ENCODE data around the gene OTOS. TPM values are rescaled to one million over a fixed set of nuclear protein-coding genes. Genes with fewer than 3 reads are reported as not detected.

The OTOS gene
- total RNA-seq, 1 experiment from 2014 or later = not detected

DNA sequence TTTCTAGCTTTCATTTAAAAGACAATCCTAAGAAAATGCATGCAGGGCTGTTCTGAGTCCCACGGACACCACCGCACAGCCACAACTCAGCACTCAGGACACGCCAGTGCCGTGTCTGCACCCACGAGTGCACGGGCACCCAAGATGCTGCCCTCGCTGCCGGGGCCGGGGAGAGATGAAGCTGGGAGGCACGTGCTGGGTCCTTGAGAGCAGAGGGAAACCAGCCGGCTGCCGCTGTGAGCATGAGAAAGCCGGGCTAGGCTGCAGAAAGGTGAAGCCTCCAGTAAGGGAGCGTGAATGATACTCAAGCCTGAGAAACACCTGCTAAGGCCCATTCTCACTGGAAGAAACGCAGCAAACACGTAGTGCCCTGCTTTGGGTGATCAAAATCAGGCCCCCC lies 9.2 kb downstream of the OTOS start:
- POLR2A ChIA-PET (ENCODE audit: unreplicated experiment) = no interaction called here
- DNase-seq = no peak
- no peaks in the 10 kb centered on the region for H3K9me2 ChIP-seq (ENCODE audit: insufficient read depth)
- intact Hi-C loops (cut with micrococcal nuclease; ENCODE audit: unreplicated experiment) = no loop called here
- no peak for TF ChIP-seq EZH2 (IDR thresholded peaks at IDR 0.05; ENCODE audit: low read depth)
- TF ChIP-seq CTCF (conservative IDR thresholded peaks at IDR 0.05) = no peak
- BruUV-seq (replicated peaks) = no TSS peak
- H3K4me3 ChIP-seq = no peak overlapping the region
- CTCF ChIA-PET = no interaction called here
- H3F3A ChIP-seq (ENCODE audit: insufficient read depth, low read depth) = no peaks in the 10 kb centered on the region
- H3K36me3 ChIP-seq (ENCODE audit: low read depth) = peaks cover 28% of the 10 kb centered on the region; the same call in 1 of the 2 replicates
- H4K20me1 ChIP-seq (ENCODE audit: insufficient read depth) = no peaks in the 10 kb centered on the region; the same call in 1 of the 2 replicates
- H3K9me3 ChIP-seq (ENCODE audit: insufficient read depth, low read depth) = no peaks in the 10 kb centered on the region
- no peak overlapping the region for H3K27ac ChIP-seq
- no peak overlapping the region for H2AFZ ChIP-seq
- H3K79me2 ChIP-seq (ENCODE audit: low read depth) = peaks cover 25% of the 10 kb centered on the region
- no peak overlapping the region for H3K4me2 ChIP-seq
- peaks cover 11% of the 10 kb centered on the region for H3K4me1 ChIP-seq (replicated peaks; ENCODE audit: insufficient read depth)
- no peaks in the 10 kb centered on the region for H3K27me3 ChIP-seq (ENCODE audit: insufficient read depth, low read depth)

DNA sequence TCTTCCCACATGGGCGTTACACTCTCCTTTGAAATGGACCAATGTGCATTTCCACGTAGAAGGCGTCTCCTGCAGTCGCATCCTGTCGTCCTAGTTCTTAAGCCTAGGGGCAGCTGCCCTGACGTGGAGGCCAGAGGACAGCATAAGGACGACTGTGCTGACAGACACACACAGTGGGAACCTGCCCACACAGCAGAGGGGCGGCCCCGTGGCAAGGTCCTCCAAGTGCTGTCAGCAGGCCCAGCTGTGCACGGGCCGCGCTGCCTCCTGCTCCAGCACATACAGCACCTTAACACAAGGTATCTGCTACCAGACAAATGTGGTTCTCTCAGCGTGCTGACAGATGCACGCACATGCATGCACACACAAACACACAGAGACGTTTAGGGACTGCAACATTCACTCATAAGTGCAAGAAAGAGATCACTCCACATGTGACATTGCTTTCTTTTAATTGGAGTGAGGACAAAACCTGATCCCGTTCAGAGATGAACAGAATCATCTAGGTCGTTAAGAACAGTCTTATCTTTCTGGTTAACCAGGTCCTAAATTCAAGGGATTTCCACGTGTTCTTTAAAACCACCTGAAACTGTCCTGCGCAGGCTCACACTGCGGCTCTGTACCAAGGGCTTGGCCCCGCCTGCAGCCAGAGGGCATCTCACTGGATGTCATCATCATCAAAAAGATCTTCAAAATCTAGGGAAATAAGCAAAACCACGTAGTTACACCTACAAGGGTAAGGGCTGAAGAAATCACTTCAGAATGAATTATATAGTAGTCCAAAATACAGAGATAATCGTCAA lies 9.9 kb downstream of the OTOS start:
- Histone ChIP-seq H3K9me2 (ENCODE audit: insufficient read depth) (no peaks in the 10 kb centered on the region), H4K20me1 (ENCODE audit: insufficient read depth) (no peaks in the 10 kb centered on the region; the same call in 1 of the 2 replicates), H3F3A (ENCODE audit: insufficient read depth, low read depth) (no peaks in the 10 kb centered on the region), H3K4me3 (no peak overlapping the region), H3K4me2 (no peak overlapping the region), H3K27me3 (ENCODE audit: insufficient read depth, low read depth) (no peaks in the 10 kb centered on the region), H3K9me3 (ENCODE audit: insufficient read depth, low read depth) (no peaks in the 10 kb centered on the region), H3K36me3 (ENCODE audit: low read depth) (peaks cover 28% of the 10 kb centered on the region; the same call in 1 of the 2 replicates), H3K27ac (no peak overlapping the region), H3K79me2 (ENCODE audit: low read depth) (peaks cover 20% of the 10 kb centered on the region), H3K4me1 (replicated peaks; ENCODE audit: insufficient read depth) (peaks cover 11% of the 10 kb centered on the region), H2AFZ (no peak overlapping the region)
- intact Hi-C loops (cut with micrococcal nuclease; ENCODE audit: unreplicated experiment) = no loop called here
- ChIA-PET POLR2A (ENCODE audit: unreplicated experiment) (no interaction called here), CTCF (no interaction called here)
- BruUV-seq (replicated peaks) = no TSS peak
- TF ChIP-seq CTCF (conservative IDR thresholded peaks at IDR 0.05) = no peak
- no peak for TF ChIP-seq EZH2 (IDR thresholded peaks at IDR 0.05; ENCODE audit: low read depth)
- DNase-seq = no peak

- ChIA-PET POLR2A (ENCODE audit: unreplicated experiment) (no interaction called here), CTCF (no interaction called here)
- BruUV-seq (replicated peaks) = no TSS peak
- Histone ChIP-seq H3K4me2 (no peak overlapping the region), H3K4me1 (replicated peaks; ENCODE audit: insufficient read depth) (peaks cover 5% of the 10 kb centered on the region), H2AFZ (no peak overlapping the region), H3K4me3 (no peak overlapping the region), H3K36me3 (ENCODE audit: low read depth) (peaks cover 28% of the 10 kb centered on the region; the same call in 1 of the 2 replicates), H3K27ac (no peak overlapping the region), H3F3A (ENCODE audit: insufficient read depth, low read depth) (no peaks in the 10 kb centered on the region), H3K27me3 (ENCODE audit: insufficient read depth, low read depth) (no peaks in the 10 kb centered on the region), H3K9me3 (ENCODE audit: insufficient read depth, low read depth) (no peaks in the 10 kb centered on the region), H4K20me1 (ENCODE audit: insufficient read depth) (no peaks in the 10 kb centered on the region; the same call in 1 of the 2 replicates), H3K79me2 (ENCODE audit: low read depth) (peaks cover 13% of the 10 kb centered on the region), H3K9me2 (ENCODE audit: insufficient read depth) (no peaks in the 10 kb centered on the region)
- DNase-seq = no peak
- TF ChIP-seq CTCF (conservative IDR thresholded peaks at IDR 0.05) (no peak), EZH2 (IDR thresholded peaks at IDR 0.05; ENCODE audit: low read depth) (no peak)
- intact Hi-C loops (cut with micrococcal nuclease; ENCODE audit: unreplicated experiment) = no loop called here
These were observed 10.6 kb downstream of the OTOS start for GRCh38 chr2:240129731-240130392.
